Lower leg skin (tissue), 4 donors: ENCODE measurements around the gene LRRC46. TPM values are rescaled to one million over a fixed set of nuclear protein-coding genes. Genes with fewer than 3 reads are reported as not detected.

Source experiments
- DNase-seq, 2 donors: peaks; one replicate each; pipeline ENCODE4 v3.0.0-alpha.2; 2019; ENCODE audit warnings: low spot score in 2 of 2
- H3K4me3 ChIP-seq: fragments of 200-600 bp; sonication (generic); 2 replicates; pipeline ENCODE4 v1.5.1; 2017; ENCODE audit warnings: mild to moderate bottlenecking, low read depth; ENCODE audit not compliant: poor library complexity, severe bottlenecking
- POLR2A ChIP-seq, 2 donors: fragments of 450-650 bp; IDR thresholded peaks; one replicate each; pipeline ENCODE4 v1.6.1; 2016 to 2017; ENCODE audit warnings: antibody characterized with exemption in 2 of 2, mild to moderate bottlenecking in 1 of 2, moderate library complexity in 1 of 2
- WGBS, 2 donors: methylation state at CpG; one replicate each; pipeline ENCODE4 v1.1.5; 2018; 5-methylcytosine and 5-hydroxymethylcytosine counted together
- intact Hi-C: fragments of 100-400 bp; cut with DNase I; formaldehyde crosslinking; loops from one replicate; pipeline ENCODE4 v1.15.0; 2023; ENCODE audit warnings: low total_unique reads
- total RNA-seq, 4 donors: library from RNA; depleted of rRNA; stranded (reverse); fragments of >200 nt; gene quantifications; one replicate each; pipeline ENCODE4 v1.1.0, GENCODE V29; 2016
- TF ChIP-seq, protein P1 (sequence below), 3 donors: fragments of 450-650 bp; IDR thresholded peaks; one replicate each; pipeline ENCODE4 v1.5.1; 2016; ENCODE audit warnings: antibody characterized with exemption in 3 of 3, mild to moderate bottlenecking in 3 of 3, moderate library complexity in 2 of 3

The LRRC46 gene
- total RNA-seq, 4 donors from 2014 or later: not detected

DNA sequence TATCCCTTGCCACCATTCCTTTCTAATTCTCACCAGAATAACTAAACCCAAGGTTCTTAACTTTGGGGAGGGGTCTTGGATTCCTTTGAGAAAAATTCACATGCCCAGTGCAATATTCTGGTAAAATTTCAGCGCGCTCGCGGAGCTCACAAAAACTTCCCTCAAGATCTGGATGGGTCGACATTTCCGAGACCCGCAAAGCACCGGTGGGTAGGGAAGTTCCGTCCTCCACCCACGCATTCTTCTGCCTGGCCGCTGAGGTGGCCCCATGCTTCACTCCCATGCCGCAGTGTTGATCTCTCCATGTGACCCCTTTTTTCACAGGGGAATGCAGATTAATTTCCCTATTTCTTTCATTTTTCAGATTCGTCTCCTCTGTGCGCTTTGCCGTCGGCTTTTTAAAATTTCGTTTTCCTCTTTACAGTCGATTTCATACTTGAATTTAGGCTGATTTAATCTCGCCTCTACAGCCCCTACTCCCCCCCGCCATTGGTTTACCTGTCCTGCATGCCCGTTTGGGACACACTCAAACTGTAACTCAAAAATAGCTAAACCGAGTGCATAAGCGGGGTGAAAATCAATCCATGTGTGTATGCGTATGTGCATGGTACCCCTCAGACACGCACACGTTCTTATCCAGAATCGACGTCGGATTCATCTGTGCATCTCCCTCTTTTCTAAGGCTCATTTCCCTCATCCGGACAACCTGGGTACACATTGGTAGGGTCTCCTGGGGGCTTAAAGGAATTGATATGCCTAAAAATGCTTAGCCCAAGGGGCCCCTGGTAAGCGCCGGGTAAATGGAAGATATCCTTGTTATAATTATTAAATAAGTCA, 20.9 kb downstream of the LRRC46 start:
- no peak overlapping the region for H3K4me3 ChIP-seq
- TF ChIP-seq, protein P1, sequence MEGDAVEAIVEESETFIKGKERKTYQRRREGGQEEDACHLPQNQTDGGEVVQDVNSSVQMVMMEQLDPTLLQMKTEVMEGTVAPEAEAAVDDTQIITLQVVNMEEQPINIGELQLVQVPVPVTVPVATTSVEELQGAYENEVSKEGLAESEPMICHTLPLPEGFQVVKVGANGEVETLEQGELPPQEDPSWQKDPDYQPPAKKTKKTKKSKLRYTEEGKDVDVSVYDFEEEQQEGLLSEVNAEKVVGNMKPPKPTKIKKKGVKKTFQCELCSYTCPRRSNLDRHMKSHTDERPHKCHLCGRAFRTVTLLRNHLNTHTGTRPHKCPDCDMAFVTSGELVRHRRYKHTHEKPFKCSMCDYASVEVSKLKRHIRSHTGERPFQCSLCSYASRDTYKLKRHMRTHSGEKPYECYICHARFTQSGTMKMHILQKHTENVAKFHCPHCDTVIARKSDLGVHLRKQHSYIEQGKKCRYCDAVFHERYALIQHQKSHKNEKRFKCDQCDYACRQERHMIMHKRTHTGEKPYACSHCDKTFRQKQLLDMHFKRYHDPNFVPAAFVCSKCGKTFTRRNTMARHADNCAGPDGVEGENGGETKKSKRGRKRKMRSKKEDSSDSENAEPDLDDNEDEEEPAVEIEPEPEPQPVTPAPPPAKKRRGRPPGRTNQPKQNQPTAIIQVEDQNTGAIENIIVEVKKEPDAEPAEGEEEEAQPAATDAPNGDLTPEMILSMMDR (IDR thresholded peaks at IDR 0.05): no peak
- no peak for TF ChIP-seq POLR2A (IDR thresholded peaks at IDR 0.05)
- intact Hi-C loops: no loop called here
- DNase-seq: no peak
- WGBS, 2 donors: 46 to 53% methylated on average over 32 of the region's 32 CpGs

DNA sequence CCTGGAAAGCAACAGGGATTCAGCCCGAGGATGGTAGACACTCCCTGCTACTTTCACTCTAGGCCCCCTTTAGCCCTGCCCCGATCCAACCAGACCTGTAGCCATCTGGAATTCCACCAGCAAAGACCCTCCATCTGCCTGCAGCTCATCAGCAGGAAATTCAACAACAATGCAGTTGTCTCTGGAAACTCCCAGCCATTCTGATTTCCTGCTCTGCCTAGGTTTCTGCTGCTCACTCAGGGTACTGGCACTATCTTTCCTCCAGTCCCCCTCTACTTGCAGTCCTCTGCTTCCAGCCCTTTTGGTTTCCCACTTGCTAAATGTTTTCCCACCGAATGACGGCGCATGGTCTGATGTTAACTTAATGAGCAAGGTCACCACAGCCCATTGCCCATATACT, 22.1 kb downstream of the LRRC46 start:
- 34 to 56% methylated on average over 5 of the region's 5 CpGs for WGBS, 2 donors
- no peak for TF ChIP-seq POLR2A (IDR thresholded peaks at IDR 0.05)
- TF ChIP-seq, protein P1 (IDR thresholded peaks at IDR 0.05): no peak

DNA sequence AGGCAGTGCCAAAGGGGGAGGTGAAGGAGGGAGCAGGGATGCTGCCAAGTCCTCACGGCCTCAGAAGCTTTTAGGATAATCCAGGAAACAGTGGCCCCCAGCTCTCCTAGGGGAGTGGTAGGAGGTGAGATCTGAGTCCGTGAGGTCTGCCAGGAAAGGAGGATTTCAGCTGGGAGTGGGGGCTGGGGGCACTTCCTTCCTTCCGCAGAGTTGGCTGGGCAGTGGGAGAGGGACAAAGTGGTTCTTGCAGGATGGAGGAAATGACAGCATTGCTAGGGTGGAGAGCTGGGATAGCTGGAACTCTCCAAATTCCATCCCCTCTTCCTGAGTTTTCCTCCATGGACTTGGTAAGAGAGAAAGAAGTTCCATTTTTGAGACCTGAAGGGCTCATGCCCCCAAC, 24.3 kb downstream of the LRRC46 start:
- TF ChIP-seq POLR2A (IDR thresholded peaks at IDR 0.05): no peak
- TF ChIP-seq, protein P1 (IDR thresholded peaks at IDR 0.05): no peak
- intact Hi-C loops: no loop called here
- WGBS, 2 donors: 40 to 50% methylated on average over 3 of the region's 3 CpGs
- DNase-seq: no peak
- no peak overlapping the region for H3K4me3 ChIP-seq

More for the DNA sequence above, 22.1 kb downstream of the LRRC46 start:
- intact Hi-C loops: no loop called here
- no peak for DNase-seq
- no peak overlapping the region for H3K4me3 ChIP-seq

DNA sequence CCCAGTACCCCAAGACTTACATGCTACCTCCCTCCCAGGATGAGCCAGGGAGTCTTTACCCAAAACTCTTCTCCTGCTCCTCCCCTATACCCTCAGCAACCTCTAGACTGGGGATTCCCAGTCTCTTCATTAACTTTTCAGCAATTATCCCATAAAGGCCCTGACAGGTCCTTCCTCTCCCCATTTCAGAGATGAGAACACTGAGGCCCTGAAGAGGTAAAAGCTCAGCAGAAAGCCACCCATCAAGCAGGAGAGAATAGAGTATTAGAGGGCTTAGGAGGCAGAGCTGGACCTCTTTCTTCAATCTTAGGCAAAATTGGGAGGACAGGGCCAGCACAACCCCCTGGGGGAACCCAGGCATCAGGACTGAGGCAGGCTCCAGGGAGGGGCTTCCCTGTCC, 25.4 kb downstream of the LRRC46 start:
- no peak for TF ChIP-seq POLR2A (IDR thresholded peaks at IDR 0.05)
- TF ChIP-seq, protein P1 (IDR thresholded peaks at IDR 0.05): no peak
- no peak overlapping the region for H3K4me3 ChIP-seq
- intact Hi-C loops: no loop called here
- no peak for DNase-seq

DNA sequence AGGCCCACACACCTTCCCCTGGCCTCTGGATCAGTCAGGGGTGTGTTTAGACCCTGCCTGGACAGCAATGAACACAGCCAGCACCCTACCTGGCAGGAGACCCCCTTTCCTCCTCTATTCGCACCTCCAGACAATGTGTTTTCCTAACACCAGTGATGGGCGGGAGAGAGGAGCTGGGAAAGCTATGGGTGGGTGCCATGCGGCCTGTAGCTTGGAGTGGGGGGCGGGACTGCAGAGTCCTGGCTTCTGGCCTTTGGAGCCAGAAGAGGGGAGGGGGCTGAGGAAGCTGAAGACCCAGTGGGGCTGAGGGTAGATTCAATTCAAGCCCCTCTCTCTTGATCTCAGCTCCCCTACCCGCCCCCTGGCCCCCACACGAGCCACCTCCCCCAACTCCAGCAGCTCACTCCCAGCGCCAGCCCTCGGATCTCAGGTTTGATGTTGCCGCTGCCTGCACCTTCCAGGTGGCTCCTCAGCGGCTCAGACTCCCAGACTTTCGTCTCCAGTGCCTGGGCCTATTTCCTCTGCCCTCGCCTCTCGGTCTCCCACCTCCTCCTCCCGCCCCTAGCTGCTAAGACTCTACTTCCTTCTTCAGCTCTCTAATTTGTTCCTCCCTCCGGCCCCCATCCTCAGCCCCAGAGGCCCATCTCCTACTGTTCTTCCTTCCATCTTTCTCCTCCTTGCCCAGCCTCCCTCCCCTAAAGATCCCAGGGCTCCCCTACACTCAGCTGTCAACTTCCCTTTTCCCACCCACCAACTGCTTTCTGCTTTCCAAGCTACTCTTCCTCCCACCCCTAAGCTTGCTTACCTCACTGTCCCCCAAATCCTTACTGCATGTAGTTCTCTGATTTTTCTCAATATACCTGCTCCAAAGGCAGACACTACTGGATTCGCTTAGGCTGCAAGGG, 26.3 kb downstream of the LRRC46 start:
- H3K4me3 ChIP-seq: no peak overlapping the region
- DNase-seq: no peak
- TF ChIP-seq, protein P1 (IDR thresholded peaks at IDR 0.05): no peak
- TF ChIP-seq POLR2A (IDR thresholded peaks at IDR 0.05): no peak
- intact Hi-C loops: no loop called here
- 77 to 78% methylated on average over 16 of the region's 16 CpGs for WGBS, 2 donors
